ENCODE data around the gene PDZD2.
"Not testable (repeated sequence)": the region's sequence is repeated elsewhere in the genome, so short reads cannot be mapped to it uniquely, and the experiment has no call there.

The PDZD2 gene

DNA sequence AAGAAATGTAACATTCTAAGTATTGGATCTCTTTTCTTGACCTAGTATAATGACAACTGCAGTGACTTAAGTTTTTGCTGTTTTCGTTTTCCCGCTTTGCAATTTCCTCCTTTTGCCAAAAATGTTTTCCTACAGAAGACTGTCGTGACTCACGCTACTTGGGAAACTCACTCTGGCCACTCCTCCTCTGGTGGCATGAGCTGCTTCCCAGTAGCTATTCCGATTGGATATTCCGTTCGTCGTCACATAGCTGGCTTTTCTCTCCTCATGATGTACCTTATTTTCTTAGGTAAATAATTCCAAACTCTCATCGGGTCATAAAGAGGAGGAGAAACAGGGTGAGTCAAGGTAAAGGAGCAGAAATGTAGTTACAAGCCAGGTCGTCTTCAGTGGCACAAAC lies 470.3 kb downstream of the PDZD2 start:
- H3K4me1 Mint-ChIP-seq (ENCODE audit: low read depth), result no peaks in the 10 kb centered on the region
- no peak overlapping the region for H3K4me3 Mint-ChIP-seq
- no peak overlapping the region for H3K27ac Mint-ChIP-seq
- H3K36me3 Mint-ChIP-seq (ENCODE audit: low read depth), result peaks cover 26% of the 10 kb centered on the region
- no peaks in the 10 kb centered on the region for H3K27me3 Mint-ChIP-seq (ENCODE audit: low read depth)
- H3K9me3 Mint-ChIP-seq, result no peaks in the 10 kb centered on the region

DNA sequence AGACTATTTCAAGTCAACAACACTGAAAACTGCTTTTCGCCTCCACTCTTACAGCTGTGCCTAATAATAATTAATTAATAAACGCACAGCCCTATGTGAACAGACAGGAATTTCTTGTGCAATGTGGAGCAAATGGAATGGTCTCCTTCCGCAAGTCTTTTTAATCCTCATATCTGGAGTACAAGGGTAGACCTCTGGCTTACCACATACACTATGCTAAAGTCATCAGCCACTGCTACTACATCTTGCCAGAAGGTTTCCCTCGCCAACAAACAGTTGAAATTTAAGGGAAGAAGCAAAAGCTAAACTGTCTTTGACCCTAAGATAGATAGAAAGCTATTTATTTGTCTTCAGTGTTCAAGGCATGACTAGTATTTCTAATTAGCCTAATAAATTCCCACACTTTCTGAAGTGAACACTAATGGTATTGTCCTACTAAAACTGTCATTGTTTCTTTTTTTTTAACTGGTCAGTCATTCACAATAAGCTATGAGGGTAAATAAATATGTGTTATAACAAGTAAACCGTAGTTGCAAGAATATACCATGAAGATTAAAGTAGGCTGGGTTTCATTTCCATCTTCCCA lies 471.3 kb downstream of the PDZD2 start:
- Mint-ChIP-seq H3K9me3 (no peaks in the 10 kb centered on the region), H3K4me1 (ENCODE audit: low read depth) (no peaks in the 10 kb centered on the region), H3K4me3 (no peak overlapping the region), H3K27ac (no peak overlapping the region), H3K36me3 (ENCODE audit: low read depth) (peaks cover 27% of the 10 kb centered on the region), H3K27me3 (ENCODE audit: low read depth) (no peaks in the 10 kb centered on the region)

DNA sequence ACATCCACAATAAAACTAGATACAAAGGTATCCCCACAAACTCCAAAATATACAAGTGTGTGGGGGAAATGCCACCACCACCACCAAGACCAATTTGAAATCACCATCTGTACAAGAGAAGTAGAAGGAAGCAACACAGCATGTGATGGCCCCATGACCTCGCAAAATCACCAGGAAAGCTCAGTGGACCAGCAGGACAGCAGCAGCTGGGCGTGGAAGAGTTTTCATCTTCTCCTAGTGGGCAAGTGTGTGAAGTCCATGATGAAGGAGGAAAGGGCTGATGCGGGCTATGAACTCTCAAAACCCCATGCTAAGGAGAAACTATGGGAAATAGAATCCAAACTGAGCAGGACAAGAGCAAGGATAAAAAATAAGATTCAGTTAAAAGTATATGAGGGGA lies 477.1 kb downstream of the PDZD2 start:
- Mint-ChIP-seq H3K36me3 (ENCODE audit: low read depth) (peaks cover 33% of the 10 kb centered on the region), H3K9me3 (no peaks in the 10 kb centered on the region), H3K4me1 (ENCODE audit: low read depth) (peaks cover 23% of the 10 kb centered on the region), H3K27ac (peak overlapping the region; percentile 20), H3K27me3 (ENCODE audit: low read depth) (no peaks in the 10 kb centered on the region), H3K4me3 (no peak overlapping the region)

DNA sequence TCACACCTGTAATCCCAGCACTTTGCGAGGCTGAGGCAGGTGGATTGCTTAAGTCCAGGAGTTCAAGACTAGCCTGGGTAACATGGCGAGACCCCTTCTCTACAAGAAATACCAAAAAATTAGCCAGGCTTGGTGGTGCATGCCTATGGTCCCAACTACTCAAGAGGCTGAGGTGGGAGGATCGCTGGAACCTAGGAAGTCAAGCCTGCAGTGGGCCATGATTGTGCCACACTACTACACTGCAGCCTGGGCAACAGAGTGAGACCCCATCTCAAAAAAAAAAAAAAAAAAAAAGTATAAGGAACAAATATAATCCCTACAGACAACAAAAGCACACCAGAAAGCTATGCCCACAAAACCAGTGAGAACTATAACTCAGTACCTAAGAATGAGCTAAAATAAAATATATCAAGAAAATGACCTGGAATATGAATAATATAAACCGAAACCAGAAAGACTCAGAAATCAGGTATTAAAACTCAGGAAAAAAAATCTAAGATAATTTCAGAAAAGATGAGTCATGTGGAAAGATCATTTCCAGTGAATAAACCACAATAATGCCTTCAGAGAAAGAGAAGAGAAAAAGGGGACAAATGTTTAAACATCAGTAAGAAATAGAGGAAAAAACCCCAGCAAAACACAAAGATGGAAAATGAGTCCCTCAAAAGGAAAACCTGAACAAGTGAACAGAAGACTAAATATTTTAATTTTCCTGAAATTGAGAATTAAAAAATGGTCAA lies 477.8 kb downstream of the PDZD2 start:
- peaks cover 33% of the 10 kb centered on the region for H3K36me3 Mint-ChIP-seq (ENCODE audit: low read depth)
- H3K4me1 Mint-ChIP-seq (ENCODE audit: low read depth), result peaks cover 27% of the 10 kb centered on the region
- no peak overlapping the region for H3K27ac Mint-ChIP-seq
- H3K27me3 Mint-ChIP-seq (ENCODE audit: low read depth), result no peaks in the 10 kb centered on the region
- H3K4me3 Mint-ChIP-seq, result no peak overlapping the region
- H3K9me3 Mint-ChIP-seq, result no peaks in the 10 kb centered on the region

DNA sequence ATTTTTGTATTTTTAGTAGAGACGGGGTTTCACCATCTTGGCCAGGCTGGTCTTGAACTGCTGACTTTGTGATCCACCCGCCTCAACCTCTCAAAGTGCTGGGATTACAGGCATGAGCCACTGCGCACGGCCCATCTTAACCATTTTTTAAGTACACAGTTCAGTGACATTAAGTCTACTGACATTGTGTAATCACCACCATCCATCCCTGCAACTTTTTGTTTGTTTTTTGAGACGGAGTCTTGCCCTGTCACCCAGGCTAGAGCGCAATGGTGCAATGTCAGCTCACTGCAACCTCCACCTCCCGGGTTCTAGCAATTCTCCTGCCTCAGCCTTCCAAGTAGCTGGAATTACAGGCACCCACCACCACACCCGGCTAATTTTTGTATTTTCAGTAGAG lies 480.0 kb downstream of the PDZD2 start:
- not testable (repeated sequence) for H3K9me3 Mint-ChIP-seq; H3K27ac Mint-ChIP-seq; H3K27me3 Mint-ChIP-seq (ENCODE audit: low read depth); H3K4me3 Mint-ChIP-seq
- Mint-ChIP-seq H3K4me1 (ENCODE audit: low read depth) (peaks cover 34% of the 10 kb centered on the region), H3K36me3 (ENCODE audit: low read depth) (peaks cover 32% of the 10 kb centered on the region)

DNA sequence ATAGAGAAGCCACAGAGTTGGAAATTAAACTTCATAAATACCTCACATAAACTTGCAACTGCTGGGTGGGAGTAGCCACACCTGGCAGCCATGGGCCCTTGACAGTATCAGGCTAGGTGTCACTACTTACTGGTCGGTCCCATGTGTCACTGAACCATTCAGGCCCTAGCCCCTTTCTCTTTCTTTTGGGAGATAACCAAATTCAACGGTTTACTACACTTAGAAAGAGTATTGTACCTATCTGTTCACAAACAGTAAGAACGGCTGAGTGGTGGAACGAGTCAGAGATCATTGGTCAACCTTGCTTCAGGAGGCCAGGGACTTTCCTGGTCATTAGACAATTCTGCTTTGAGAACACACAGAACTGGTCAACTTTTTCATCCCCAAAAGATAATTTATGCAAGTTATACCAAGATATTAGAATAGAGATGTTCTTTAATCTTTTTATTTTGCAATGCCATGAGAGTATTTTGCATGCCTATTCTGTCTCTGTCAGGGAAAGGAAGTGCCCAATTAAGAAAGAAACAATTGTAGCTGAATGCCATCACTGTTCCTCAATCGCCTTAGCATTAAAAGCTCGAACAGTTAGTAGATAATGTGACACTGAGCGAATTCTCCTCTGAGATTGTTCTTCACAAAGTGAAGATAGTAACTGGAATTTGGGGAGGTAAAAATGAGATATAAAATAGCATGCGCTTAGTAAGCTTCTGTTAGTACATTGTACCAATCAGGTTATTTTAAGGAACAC lies 484.3 kb downstream of the PDZD2 start:
- Mint-ChIP-seq H3K9me3 (no peaks in the 10 kb centered on the region), H3K27ac (no peak overlapping the region), H3K27me3 (ENCODE audit: low read depth) (no peaks in the 10 kb centered on the region), H3K4me3 (no peak overlapping the region), H3K4me1 (ENCODE audit: low read depth) (peaks cover 20% of the 10 kb centered on the region), H3K36me3 (ENCODE audit: low read depth) (peaks cover 29% of the 10 kb centered on the region)

DNA sequence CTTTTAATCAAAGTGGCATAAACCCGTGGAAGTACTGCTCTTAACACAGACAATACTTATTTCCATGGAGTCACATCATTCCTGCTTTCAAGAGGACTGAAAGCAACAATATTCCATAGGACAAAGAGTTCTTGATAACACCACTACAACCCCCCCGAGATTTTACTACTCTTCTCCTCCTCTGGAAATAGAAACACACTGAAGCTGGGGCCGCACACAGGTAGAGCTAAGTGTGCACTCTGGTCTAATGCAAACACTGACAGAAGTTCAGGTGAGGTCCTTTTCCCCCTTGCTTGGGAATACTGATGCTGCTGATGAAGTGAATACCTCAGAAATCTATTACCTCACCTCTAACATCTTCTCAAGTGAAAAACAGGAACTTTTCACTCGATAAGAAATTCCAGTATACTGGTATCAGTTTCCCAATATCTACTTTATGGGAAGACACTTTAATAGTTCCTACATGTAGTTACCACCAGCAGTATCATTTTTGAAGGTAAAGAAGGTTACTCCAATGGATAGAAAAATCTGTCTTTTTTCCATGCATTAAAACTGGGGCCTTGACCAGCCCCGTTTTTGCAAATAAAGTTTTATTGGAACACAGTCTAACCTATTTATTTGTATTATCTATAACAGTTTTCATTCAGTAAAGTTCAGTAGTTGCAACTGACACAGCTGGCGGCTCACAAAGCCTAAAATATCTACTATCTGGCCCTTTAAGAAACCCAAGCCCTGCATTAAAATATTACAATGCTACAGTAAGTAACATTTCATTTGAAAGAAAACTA lies 485.2 kb downstream of the PDZD2 start:
- no peaks in the 10 kb centered on the region for H3K27me3 Mint-ChIP-seq (ENCODE audit: low read depth)
- no peak overlapping the region for H3K27ac Mint-ChIP-seq
- H3K36me3 Mint-ChIP-seq (ENCODE audit: low read depth), result peaks cover 30% of the 10 kb centered on the region
- H3K9me3 Mint-ChIP-seq, result no peaks in the 10 kb centered on the region
- no peak overlapping the region for H3K4me3 Mint-ChIP-seq
- peaks cover 20% of the 10 kb centered on the region for H3K4me1 Mint-ChIP-seq (ENCODE audit: low read depth)

DNA sequence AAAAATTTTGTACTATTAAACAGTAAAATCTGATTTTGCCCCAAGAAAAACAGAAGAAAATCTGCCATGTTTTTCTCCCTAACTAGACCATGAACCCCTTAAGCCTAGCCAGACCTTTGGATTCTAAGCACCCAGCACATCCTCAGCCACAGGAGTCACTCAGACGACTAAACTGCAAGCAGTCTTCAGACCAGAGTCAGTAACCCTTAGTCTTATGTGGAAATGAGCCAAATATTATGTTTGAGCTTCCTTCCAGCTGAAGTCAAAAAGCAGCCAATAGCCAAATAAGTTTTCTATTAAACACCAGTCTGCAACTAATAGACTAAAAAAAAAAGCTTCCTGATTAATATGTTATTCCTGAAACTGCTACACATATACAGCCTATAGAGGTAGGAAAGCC lies 487.8 kb downstream of the PDZD2 start:
- H3K36me3 Mint-ChIP-seq (ENCODE audit: low read depth), result peaks cover 25% of the 10 kb centered on the region

DNA sequence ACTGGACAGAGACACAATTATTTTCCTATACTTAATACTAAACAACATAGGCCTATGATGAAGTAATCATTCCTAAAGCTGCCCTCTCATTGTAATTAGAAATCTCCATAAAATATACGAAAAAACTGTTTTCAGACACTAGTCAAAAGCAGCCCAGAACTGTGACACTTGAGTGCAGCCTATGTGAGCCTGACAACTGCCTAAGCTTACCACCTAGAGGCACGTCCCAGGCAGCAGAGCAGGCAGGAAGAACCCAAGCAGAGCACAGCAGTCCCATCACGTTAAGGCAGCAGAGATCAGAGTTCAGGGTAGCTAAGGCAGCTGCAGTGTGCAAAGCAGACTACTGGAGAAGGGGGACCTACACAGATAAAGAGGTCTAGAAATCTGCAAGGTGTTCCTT lies 488.8 kb downstream of the PDZD2 start:
- H3K27ac Mint-ChIP-seq, result no peak overlapping the region
- peaks cover 17% of the 10 kb centered on the region for H3K4me1 Mint-ChIP-seq (ENCODE audit: low read depth)
- H3K36me3 Mint-ChIP-seq (ENCODE audit: low read depth), result peaks cover 23% of the 10 kb centered on the region

More for the DNA sequence above, 487.8 kb downstream of the PDZD2 start:
- Mint-ChIP-seq H3K27ac (no peak overlapping the region), H3K4me3 (no peak overlapping the region), H3K27me3 (ENCODE audit: low read depth) (no peaks in the 10 kb centered on the region), H3K4me1 (ENCODE audit: low read depth) (peaks cover 15% of the 10 kb centered on the region), H3K9me3 (no peaks in the 10 kb centered on the region)

DNA sequence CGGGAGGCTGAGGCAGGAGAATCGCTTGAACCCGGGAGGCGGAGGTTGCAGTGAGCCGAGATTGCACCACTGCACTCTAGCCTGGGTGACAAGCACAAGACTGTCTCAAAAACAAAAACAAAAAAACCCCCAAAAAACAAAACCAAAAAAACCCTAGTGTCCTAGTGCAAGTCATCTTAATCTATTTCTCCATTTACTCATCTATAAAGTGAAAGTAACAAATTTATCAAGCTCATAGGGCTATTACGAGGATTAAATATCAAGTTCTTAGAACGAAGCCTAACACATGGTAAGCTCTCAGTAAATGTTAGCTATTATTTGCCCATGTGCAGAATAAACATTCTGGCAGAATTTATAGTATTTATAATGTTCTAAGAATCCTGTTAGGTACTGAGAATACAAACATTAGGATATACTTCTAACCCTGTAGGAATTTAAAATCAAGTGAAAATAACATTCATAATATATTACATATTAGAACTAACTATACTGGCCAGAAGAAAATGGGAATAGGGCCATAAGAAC lies 490.2 kb downstream of the PDZD2 start:
- H3K4me1 Mint-ChIP-seq (ENCODE audit: low read depth), result peaks cover 14% of the 10 kb centered on the region
- H3K36me3 Mint-ChIP-seq (ENCODE audit: low read depth), result peaks cover 30% of the 10 kb centered on the region
- H3K9me3 Mint-ChIP-seq, result no peaks in the 10 kb centered on the region
- H3K4me3 Mint-ChIP-seq, result no peak overlapping the region
- H3K27ac Mint-ChIP-seq, result no peak overlapping the region
- H3K27me3 Mint-ChIP-seq (ENCODE audit: low read depth), result no peaks in the 10 kb centered on the region

More for the DNA sequence above, 488.8 kb downstream of the PDZD2 start:
- no peaks in the 10 kb centered on the region for H3K9me3 Mint-ChIP-seq
- no peaks in the 10 kb centered on the region for H3K27me3 Mint-ChIP-seq (ENCODE audit: low read depth)
- H3K4me3 Mint-ChIP-seq, result no peak overlapping the region

DNA sequence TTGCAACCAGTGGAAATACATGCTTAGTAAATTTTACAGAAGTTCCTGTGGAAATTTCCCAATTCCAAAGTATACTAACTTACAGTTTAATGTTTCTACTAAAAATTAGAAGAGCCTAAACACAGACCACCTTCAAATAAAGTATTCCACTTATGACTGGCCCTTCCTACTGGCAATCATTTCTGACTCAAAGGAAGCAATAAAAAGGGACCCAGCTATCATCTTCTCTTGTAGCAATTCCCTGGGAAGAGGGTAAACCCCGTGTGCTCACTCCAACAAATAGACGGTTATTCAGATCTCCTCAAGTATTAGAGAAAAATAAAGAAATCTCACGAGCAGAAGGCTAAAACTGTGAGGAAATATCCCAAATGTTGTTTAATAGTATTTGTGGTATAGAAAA lies 491.9 kb downstream of the PDZD2 start:
- H3K27me3 Mint-ChIP-seq (ENCODE audit: low read depth), result no peaks in the 10 kb centered on the region
- H3K4me3 Mint-ChIP-seq, result no peak overlapping the region
- no peaks in the 10 kb centered on the region for H3K9me3 Mint-ChIP-seq
- peaks cover 32% of the 10 kb centered on the region for H3K36me3 Mint-ChIP-seq (ENCODE audit: low read depth)
- H3K27ac Mint-ChIP-seq, result no peak overlapping the region
- peaks cover 20% of the 10 kb centered on the region for H3K4me1 Mint-ChIP-seq (ENCODE audit: low read depth)

DNA sequence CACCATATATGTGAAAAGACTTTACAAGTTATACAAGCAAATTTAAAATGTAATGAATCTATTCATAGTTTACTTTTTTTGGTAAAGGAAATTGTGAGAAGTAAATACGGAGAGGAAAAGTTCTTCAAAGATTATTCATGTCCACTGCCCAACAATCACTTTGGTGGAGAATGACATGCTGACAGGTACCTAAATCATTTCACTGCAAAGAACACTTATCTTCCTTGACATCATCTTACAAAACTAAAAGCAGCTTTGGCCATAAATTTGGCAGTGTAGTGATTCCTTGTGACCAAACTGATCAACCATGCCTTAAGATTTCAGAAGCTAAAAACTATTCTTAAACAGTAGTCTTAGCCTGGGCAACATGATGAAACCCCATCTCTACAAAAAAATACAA lies 492.7 kb downstream of the PDZD2 start:
- peaks cover 25% of the 10 kb centered on the region for H3K36me3 Mint-ChIP-seq (ENCODE audit: low read depth)
- H3K27me3 Mint-ChIP-seq (ENCODE audit: low read depth), result no peaks in the 10 kb centered on the region
- H3K9me3 Mint-ChIP-seq, result no peaks in the 10 kb centered on the region
- H3K4me3 Mint-ChIP-seq, result no peak overlapping the region
- H3K27ac Mint-ChIP-seq, result no peak overlapping the region
- peaks cover 18% of the 10 kb centered on the region for H3K4me1 Mint-ChIP-seq (ENCODE audit: low read depth)

DNA sequence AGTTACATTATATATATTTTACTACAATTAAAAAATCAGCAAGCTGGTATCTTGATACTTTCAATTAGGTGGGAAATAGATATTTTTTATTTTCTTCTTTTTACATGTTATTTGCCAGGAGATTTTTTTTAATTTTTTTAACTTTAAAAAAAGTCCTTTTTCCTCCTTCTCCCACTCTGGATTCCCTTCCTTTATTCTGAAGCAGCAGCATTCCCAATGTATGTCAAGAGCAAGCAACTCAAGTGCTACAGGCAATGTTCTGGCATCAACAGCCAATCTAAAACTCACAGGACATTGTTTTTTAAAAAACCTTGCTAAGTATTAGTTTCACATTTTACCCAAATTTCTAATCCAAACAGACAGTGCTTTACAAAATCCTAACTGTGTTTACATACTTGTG lies 493.8 kb downstream of the PDZD2 start:
- Mint-ChIP-seq H3K27ac (no peak overlapping the region), H3K4me1 (ENCODE audit: low read depth) (peaks cover 17% of the 10 kb centered on the region), H3K27me3 (ENCODE audit: low read depth) (no peaks in the 10 kb centered on the region), H3K4me3 (no peak overlapping the region), H3K36me3 (ENCODE audit: low read depth) (peaks cover 22% of the 10 kb centered on the region), H3K9me3 (no peaks in the 10 kb centered on the region)

DNA sequence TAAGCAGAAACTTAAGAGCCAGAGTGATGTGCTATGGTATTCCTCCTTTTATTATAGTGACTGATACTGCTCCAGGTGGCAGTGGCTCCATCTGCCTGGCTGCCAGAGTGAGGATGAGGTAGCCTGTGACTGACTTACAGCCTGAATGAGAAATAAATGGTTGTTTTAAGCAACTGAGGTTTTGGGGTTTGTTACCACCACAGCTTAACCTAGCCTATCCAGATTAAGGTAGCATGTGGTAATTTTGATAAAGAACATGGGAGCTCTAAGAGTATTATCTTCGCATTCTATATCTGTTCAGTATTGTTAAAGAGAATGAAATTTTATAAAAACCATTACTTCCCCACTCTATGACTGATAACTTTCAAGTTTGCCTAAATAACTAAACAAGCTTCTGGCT lies 496.2 kb downstream of the PDZD2 start:
- H3K36me3 Mint-ChIP-seq (ENCODE audit: low read depth), result peaks cover 26% of the 10 kb centered on the region

More for the DNA sequence above, 496.2 kb downstream of the PDZD2 start:
- no peaks in the 10 kb centered on the region for H3K27me3 Mint-ChIP-seq (ENCODE audit: low read depth)
- H3K9me3 Mint-ChIP-seq, result no peaks in the 10 kb centered on the region
- peak overlapping the region; percentile 34 for H3K27ac Mint-ChIP-seq
- no peak overlapping the region for H3K4me3 Mint-ChIP-seq
- H3K4me1 Mint-ChIP-seq (ENCODE audit: low read depth), result peaks cover 27% of the 10 kb centered on the region
